Prostate gland (tissue), 2 donors: Measurements from ENCODE around the gene CLEC4A. TPM values are rescaled to one million over a fixed set of nuclear protein-coding genes. Genes with fewer than 3 reads are reported as not detected.
A peak's percentile ranks its signal among the peaks of the same experiment; 100 is the strongest.

Experiments used
- DNase-seq: peaks from one replicate; pipeline ENCODE4 v3.0.0-alpha.2; 2019; ENCODE audit warnings: low spot score
- H3K27ac ChIP-seq, 2 donors: fragments of 200-600 bp; sonication (generic); 2 replicates each; pipeline ENCODE4 v1.5.1; 2017 to 2019
- H3K27me3 ChIP-seq: fragments of 200-600 bp; sonication (generic); replicated peaks from 2 replicates; pipeline ENCODE4 v1.5.1; 2019; ENCODE audit not compliant: insufficient read depth
- H3K36me3 ChIP-seq, 2 donors: fragments of 200-600 bp; sonication (generic); 1 replicate in 1 of 2; 2 replicates in 1 of 2; pipeline versions ENCODE4 v1.5.1 to v1.8.1; 2017 to 2019
- H3K4me1 ChIP-seq: fragments of 200-600 bp; sonication (generic); replicated peaks from 2 replicates; pipeline ENCODE4 v1.5.1; 2019
- H3K4me3 ChIP-seq, 2 donors: fragments of 200-600 bp; sonication (generic); 2 replicates each; pipeline ENCODE4 v1.5.1; 2017 to 2019
- H3K9me3 ChIP-seq: fragments of 200-600 bp; sonication (generic); 2 replicates; pipeline ENCODE4 v1.5.1; 2017
- CTCF ChIP-seq, 4 experiments: fragments of 200-600 bp in 2 of 4; fragments of 450-650 bp in 2 of 4; sonication (generic) in 2 of 4; IDR thresholded peaks; 1 replicate in 3 of 4; 2 replicates in 1 of 4; pipeline ENCODE4 v1.5.1; 2016 to 2019; ENCODE audit warnings: antibody characterized with exemption in 4 of 4, mild to moderate bottlenecking in 2 of 4, moderate library complexity in 2 of 4
- POLR2A ChIP-seq: fragments of 450-650 bp; IDR thresholded peaks from one replicate; pipeline ENCODE4 v1.6.1; 2016; ENCODE audit warnings: antibody characterized with exemption, mild to moderate bottlenecking
- POLR2AphosphoS5 ChIP-seq: sonication (generic); formaldehyde crosslinking; IDR thresholded peaks from one replicate; pipeline ENCODE4 v1.6.1; 2017; ENCODE audit warnings: antibody characterized with exemption
- whole genome bisulfite sequencing: methylation state at CpG from one replicate; pipeline ENCODE4 v1.1.5; 2018; 5-methylcytosine and 5-hydroxymethylcytosine counted together
- intact Hi-C: fragments of 100-400 bp; cut with DNase I; formaldehyde crosslinking; loops from one replicate; pipeline ENCODE4 v1.14.2; 2022
- total RNA-seq, 2 donors: library from RNA; depleted of rRNA; stranded (reverse); fragments of >200 nt; gene quantifications; one replicate each; pipeline ENCODE4 v1.1.0, GENCODE V29; 2016

The CLEC4A gene
- 1 to 10 TPM in 1 of 2 donors, not detected in 1; 1.1 TPM for total RNA-seq

DNA sequence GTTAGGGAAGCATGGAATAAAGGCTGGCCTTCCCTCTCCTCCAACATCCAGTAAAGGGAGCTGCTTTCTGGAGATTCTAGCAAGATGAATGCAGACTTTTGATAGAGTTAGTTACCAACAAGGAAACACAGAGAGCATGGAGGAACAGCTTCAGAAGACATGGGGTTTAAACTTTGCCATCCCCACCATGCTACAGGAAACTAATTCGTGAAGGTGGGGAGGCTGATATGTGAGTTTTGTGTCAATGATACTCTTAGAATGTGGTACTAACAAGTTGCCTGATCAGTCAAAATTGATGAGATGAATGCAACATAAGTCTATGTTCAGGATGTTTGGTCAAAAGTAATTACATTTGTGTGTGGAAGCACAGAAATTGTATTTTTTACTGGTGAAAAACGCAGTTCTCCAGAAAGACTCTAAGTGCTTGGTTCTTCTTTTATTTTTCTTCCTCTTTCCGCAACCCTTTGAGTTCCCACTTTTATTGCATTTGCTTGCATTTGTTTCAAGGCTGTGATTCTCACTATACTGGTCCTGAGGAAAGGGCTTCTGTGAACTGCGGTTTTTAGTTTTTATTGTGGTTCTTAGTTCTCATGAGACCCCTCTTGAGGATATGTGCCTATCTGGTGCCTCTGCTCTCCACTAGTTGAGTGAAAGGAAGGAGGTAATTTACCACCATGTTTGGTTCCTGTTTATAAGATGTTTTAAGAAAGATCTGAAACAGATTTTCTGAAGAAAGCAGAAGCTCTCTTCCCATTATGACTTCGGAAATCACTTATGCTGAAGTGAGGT lies at the start of gene CLEC4A:
TSS of gene CLEC4A (plus strand) at position 494 of the 789 bp plus-strand sequence. CDS start at position 756, 262 bp downstream.
- TF ChIP-seq CTCF (IDR thresholded peaks at IDR 0.05) = no peak
- no peak for TF ChIP-seq POLR2A
- no peak for TF ChIP-seq POLR2AphosphoS5
- no peaks in the 10 kb centered on the region for H3K4me1 ChIP-seq
- H3K4me3 ChIP-seq = no peak within 1 kb of the TSS
- H3K27me3 ChIP-seq = no peaks in the 10 kb centered on the region
- H3K9me3 ChIP-seq = no peaks in the 10 kb centered on the region
- 84% methylated on average over 5 of the region's 5 CpGs for WGBS
- H3K27ac ChIP-seq = no peak within 1 kb of the TSS
- no peak for DNase-seq
- H3K36me3 ChIP-seq = no peaks in the 10 kb centered on the region
- intact Hi-C loops = no loop called here

DNA sequence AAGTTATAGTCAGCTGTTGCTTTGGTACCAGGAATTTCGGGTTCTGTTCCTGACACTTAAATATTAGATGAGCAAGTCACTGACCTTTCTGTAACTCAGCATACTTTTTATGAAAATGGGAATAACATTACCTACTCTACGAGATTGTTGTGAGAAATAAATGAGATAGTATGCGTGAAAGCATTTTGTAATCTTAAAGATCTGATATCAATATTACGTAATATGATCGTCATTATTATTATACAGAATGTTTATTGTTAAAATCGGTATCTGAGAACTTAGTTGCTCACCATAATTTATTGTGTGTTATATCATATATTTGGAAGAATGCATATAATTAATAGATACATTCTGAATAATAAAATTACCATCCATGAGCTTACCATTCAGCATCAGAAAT lies 47.5 kb upstream of the CLEC4A start:
- no peaks in the 10 kb centered on the region for H3K27me3 ChIP-seq
- H3K27ac ChIP-seq = no peak overlapping the region
- no peaks in the 10 kb centered on the region for H3K9me3 ChIP-seq
- 88% methylated on average over 6 of the region's 6 CpGs for WGBS
- no peak for TF ChIP-seq POLR2A
- no peak for TF ChIP-seq CTCF (IDR thresholded peaks at IDR 0.05)
- TF ChIP-seq POLR2AphosphoS5 = no peak
- intact Hi-C loops = no loop called here
- no peak for DNase-seq
- H3K4me1 ChIP-seq = no peaks in the 10 kb centered on the region
- no peaks in the 10 kb centered on the region for H3K36me3 ChIP-seq
- no peak overlapping the region for H3K4me3 ChIP-seq

GRCh38 chr12:8076366-8076765 lies 47.1 kb upstream of the CLEC4A start:
- H3K4me1 ChIP-seq = no peaks in the 10 kb centered on the region
- no peak for TF ChIP-seq POLR2AphosphoS5
- no peak for TF ChIP-seq POLR2A
- no peak for TF ChIP-seq CTCF (IDR thresholded peaks at IDR 0.05)
- no peak for DNase-seq
- H3K4me3 ChIP-seq = no peak overlapping the region
- H3K36me3 ChIP-seq = no peaks in the 10 kb centered on the region
- H3K9me3 ChIP-seq = no peaks in the 10 kb centered on the region
- intact Hi-C loops = no loop called here
- H3K27ac ChIP-seq = no peak overlapping the region
- 81% methylated on average over 4 of the region's 4 CpGs for WGBS
- no peaks in the 10 kb centered on the region for H3K27me3 ChIP-seq

DNA sequence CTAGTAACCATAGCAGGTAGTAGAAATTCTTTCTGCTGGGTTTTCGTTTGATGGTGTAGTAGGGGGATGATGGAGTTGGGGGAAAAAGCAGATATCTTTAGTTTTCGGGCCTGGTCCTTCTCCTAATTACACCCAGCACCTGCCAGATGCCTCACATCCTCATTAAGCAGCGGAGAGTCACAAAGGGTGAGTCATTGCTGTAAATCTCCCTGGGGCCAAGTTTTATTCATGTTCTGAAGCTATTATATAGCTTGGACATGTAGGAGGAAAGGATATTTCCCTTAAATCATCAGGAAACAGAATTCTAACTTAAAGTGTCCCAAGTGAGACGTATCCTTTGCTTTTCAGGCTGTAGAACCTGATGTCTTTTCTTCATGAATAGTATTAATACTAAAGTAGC lies 46.2 kb upstream of the CLEC4A start:
- no peaks in the 10 kb centered on the region for H3K36me3 ChIP-seq
- no peaks in the 10 kb centered on the region for H3K9me3 ChIP-seq
- no peak overlapping the region for H3K4me3 ChIP-seq
- intact Hi-C loops = no loop called here
- no peaks in the 10 kb centered on the region for H3K27me3 ChIP-seq
- WGBS = 43% methylated on average over 4 of the region's 4 CpGs
- no peak for TF ChIP-seq CTCF (IDR thresholded peaks at IDR 0.05)
- TF ChIP-seq POLR2A = no peak
- no peak for TF ChIP-seq POLR2AphosphoS5
- no peaks in the 10 kb centered on the region for H3K4me1 ChIP-seq
- H3K27ac ChIP-seq = no peak overlapping the region
- no peak for DNase-seq

GRCh38 chr12:8078398-8078797 lies 45.0 kb upstream of the CLEC4A start:
- no peaks in the 10 kb centered on the region for H3K4me1 ChIP-seq
- TF ChIP-seq POLR2A (no peak), CTCF (IDR thresholded peaks at IDR 0.05) (peak in 2 of 4 experiments; percentile 9 to 22), POLR2AphosphoS5 (no peak)
- no peaks in the 10 kb centered on the region for H3K27me3 ChIP-seq
- intact Hi-C loops = no loop called here
- no peak overlapping the region for H3K27ac ChIP-seq
- DNase-seq = no peak
- WGBS = 37% methylated on average over 4 of the region's 4 CpGs
- no peaks in the 10 kb centered on the region for H3K36me3 ChIP-seq
- H3K4me3 ChIP-seq = no peak overlapping the region
- H3K9me3 ChIP-seq = no peaks in the 10 kb centered on the region
